Fibroblast of lung (primary cell): ENCODE results near the gene ACSF2.

ENCODE experiments used
- CTCF ChIP-seq, 2 donors: IDR thresholded peaks in 1 of 2; conservative IDR thresholded peaks in 1 of 2; 1 replicate in 1 of 2; 2 replicates in 1 of 2; pipeline ENCODE4 v1.5.1; 2011 to 2012; ENCODE audit warnings: low read length in 2 of 2, control low read depth in 1 of 2, inconsistent platforms in 1 of 2, low read depth in 1 of 2, mild to moderate bottlenecking in 1 of 2
- EZH2 ChIP-seq: IDR thresholded peaks from 2 replicates; pipeline ENCODE4 v1.5.1; 2012; ENCODE audit warnings: low read length, control low read depth, mild to moderate bottlenecking; ENCODE audit errors: missing control alignments

- TF ChIP-seq CTCF (conservative IDR thresholded peaks at IDR 0.05 in 1 of 2, IDR thresholded peaks at IDR 0.05 in 1 of 2; ENCODE audit: low read depth in 1 of 2, low read length in 2 of 2) (no peak), EZH2 (no peak)
These were observed 13.0 kb downstream of the ACSF2 start for GRCh38 chr17:50439008-50439407.
